ENCODE measurements around the gene TSEN34.

The TSEN34 gene

GRCh38 chr19:54148158-54148557 lies 43.0 kb upstream of the TSEN34 start:
- Mint-ChIP-seq H3K36me3 (ENCODE audit: low read depth) (peaks cover 66% of the 10 kb centered on the region), H3K9me3 (no peaks in the 10 kb centered on the region), H3K4me3 (no peak overlapping the region), H3K27ac (peak overlapping the region in 1 of 3 experiments; percentile 87), H3K4me1 (peaks cover 5% of the 10 kb centered on the region), H3K27me3 (ENCODE audit: low read depth) (no peaks in the 10 kb centered on the region)
- TF ChIP-seq, protein P1, sequence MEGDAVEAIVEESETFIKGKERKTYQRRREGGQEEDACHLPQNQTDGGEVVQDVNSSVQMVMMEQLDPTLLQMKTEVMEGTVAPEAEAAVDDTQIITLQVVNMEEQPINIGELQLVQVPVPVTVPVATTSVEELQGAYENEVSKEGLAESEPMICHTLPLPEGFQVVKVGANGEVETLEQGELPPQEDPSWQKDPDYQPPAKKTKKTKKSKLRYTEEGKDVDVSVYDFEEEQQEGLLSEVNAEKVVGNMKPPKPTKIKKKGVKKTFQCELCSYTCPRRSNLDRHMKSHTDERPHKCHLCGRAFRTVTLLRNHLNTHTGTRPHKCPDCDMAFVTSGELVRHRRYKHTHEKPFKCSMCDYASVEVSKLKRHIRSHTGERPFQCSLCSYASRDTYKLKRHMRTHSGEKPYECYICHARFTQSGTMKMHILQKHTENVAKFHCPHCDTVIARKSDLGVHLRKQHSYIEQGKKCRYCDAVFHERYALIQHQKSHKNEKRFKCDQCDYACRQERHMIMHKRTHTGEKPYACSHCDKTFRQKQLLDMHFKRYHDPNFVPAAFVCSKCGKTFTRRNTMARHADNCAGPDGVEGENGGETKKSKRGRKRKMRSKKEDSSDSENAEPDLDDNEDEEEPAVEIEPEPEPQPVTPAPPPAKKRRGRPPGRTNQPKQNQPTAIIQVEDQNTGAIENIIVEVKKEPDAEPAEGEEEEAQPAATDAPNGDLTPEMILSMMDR (IDR thresholded peaks at IDR 0.05; ENCODE audit: unreplicated experiment in 3 of 3), result no peak

DNA sequence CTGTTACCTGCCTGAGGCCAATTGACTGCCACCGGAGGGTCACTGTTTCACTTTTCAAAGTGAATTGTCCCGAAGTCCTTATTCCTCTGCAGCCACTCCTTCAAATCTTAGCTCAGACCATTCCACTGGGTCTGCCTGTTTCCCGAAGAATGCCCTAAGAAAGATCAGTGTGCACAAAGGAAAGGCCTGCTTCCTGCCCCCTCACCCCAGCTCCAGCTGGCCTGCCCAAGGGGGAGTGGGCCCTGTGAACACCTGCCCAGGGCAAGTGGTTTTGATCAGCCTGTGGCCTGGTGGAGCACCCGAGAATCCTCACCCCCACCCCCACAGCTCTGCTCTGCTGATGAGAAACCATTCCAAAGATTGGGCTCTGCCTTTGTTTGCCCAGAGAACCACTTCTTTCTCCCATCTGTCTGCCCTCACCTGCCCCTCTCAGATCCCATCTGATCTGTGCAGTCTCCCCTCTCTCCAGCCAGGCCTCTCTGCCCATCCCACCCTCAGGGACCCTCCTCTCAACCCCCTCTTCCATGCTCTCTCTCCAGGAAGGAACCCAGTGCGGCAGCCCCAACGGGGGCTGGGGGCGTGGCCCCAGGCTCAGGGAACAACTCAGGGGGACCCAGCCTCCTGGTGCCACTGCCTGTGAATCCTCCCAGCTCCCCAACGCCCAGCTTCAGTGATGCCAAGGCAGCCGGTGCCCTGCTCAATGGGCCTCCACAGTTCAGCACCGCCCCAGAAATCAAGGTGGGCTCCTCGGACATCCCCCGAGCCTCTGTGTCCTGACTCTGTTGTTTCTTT lies 41.9 kb upstream of the TSEN34 start:
- H3K4me1 Mint-ChIP-seq, result peaks cover 10% of the 10 kb centered on the region

DNA sequence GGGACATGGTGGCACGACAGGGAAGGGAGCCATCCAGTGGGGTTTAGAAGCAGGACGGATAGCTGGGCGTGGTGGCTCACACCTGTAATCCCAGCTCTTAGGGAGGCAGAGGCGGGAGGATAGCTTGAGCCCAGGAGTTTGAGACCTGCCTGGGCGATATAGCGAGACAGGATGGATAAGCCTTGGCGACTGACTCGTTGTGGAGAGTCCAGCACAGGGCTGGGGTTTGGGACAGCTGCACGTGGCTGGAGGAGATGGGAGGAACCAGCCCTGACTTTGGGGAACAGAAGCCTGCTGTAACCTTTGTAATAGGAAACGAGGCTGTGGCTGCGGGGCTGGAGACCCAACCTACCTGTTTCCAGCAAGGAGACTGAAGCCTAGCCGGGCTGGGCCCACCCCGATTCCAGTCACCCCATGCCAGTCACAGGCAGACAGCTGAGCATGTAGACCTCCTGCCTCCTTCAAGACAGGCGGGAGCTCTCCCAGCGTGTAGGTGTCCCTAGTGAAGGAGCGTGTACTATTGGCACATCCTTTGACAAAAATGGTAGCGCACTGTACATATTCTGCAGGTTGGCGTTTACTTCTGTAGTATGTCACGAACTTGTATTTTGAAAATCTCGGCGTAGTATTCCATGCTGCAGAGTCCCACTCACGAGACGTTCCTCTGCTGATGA lies 39.6 kb upstream of the TSEN34 start:
- Mint-ChIP-seq H3K36me3 (ENCODE audit: low read depth) (peaks cover 62% of the 10 kb centered on the region), H3K4me1 (peaks cover 10% of the 10 kb centered on the region), H3K27ac (peak overlapping the region in 1 of 3 experiments; percentile 43), H3K4me3 (no peak overlapping the region), H3K27me3 (ENCODE audit: low read depth) (no peaks in the 10 kb centered on the region), H3K9me3 (no peaks in the 10 kb centered on the region)
- TF ChIP-seq, protein P1 (IDR thresholded peaks at IDR 0.05; ENCODE audit: unreplicated experiment in 3 of 3), result no peak

More for the DNA sequence above, 41.9 kb upstream of the TSEN34 start:
- TF ChIP-seq, protein P1 (IDR thresholded peaks at IDR 0.05; ENCODE audit: unreplicated experiment in 3 of 3), result no peak
- no peak overlapping the region for H3K4me3 Mint-ChIP-seq
- H3K9me3 Mint-ChIP-seq, result no peaks in the 10 kb centered on the region
- H3K27ac Mint-ChIP-seq, result no peak overlapping the region
- no peaks in the 10 kb centered on the region for H3K27me3 Mint-ChIP-seq (ENCODE audit: low read depth)
- peaks cover 64% of the 10 kb centered on the region for H3K36me3 Mint-ChIP-seq (ENCODE audit: low read depth)

DNA sequence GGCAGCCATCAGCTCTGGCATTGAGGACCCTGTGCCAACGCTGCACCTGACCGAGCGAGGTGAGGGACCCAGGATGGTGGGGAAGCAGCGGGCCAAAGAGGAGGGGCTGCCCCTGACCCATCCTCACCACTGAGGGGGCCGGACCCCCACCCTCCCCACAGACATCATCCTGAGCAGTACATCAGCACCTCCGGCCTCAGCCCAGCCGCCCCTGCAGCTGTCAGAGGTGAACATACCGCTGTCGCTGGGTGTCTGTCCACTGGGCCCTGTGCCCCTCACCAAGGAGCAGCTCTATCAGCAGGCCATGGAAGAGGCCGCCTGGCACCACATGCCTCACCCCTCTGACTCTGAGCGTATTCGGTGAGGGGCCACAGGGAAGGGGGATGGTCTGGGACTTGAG lies 38.8 kb upstream of the TSEN34 start:
- TF ChIP-seq, protein P1 (IDR thresholded peaks at IDR 0.05; ENCODE audit: unreplicated experiment in 3 of 3), result no peak
- no peaks in the 10 kb centered on the region for H3K9me3 Mint-ChIP-seq
- no peak overlapping the region for H3K4me3 Mint-ChIP-seq
- peaks cover 60% of the 10 kb centered on the region for H3K36me3 Mint-ChIP-seq (ENCODE audit: low read depth)
- H3K27ac Mint-ChIP-seq, result no peak overlapping the region
- no peaks in the 10 kb centered on the region for H3K27me3 Mint-ChIP-seq (ENCODE audit: low read depth)
- H3K4me1 Mint-ChIP-seq, result peaks cover 10% of the 10 kb centered on the region

DNA sequence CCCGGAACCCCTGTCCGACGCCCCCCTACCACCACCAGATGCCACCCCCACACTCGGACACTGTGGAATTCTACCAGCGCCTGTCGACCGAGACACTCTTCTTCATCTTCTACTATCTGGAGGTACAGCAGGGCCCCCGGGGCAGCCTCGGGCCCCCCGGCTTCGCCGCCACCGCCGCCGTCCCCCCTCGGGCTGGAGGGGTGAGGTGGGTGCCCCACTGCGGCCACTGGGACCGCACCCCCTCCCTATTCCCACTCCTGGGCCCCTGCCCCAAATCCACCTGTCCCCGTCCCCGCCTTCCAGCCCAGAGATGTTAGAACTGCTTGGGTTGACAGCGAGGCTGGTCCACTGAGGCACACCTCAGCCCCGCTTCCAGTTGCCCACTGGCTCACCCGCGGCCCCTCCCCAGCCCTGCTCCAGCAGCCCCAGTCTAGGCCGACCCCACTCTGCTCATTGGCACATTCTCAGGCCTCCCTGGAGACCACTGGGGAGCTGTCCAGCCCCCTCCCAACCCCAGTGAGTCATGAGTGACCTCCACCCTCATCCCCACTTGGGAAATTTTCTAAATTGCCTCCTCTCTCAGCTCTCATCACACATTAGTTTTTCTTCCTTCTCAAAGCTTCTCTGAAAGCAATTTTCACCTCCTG lies 38.1 kb upstream of the TSEN34 start:
- H3K4me3 Mint-ChIP-seq, result no peak overlapping the region
- TF ChIP-seq, protein P1 (IDR thresholded peaks at IDR 0.05; ENCODE audit: unreplicated experiment in 3 of 3), result no peak
- no peaks in the 10 kb centered on the region for H3K9me3 Mint-ChIP-seq
- peaks cover 5% of the 10 kb centered on the region for H3K4me1 Mint-ChIP-seq
- peak overlapping the region in 2 of 3 experiments; percentile 23 to 37 for H3K27ac Mint-ChIP-seq
- H3K27me3 Mint-ChIP-seq (ENCODE audit: low read depth), result no peaks in the 10 kb centered on the region
- H3K36me3 Mint-ChIP-seq (ENCODE audit: low read depth), result peaks cover 55% of the 10 kb centered on the region

Data from nephron (organoid).